Right renal pelvis (tissue), 4 donors: ENCODE results near the gene AGBL4. TPM values are rescaled to one million over a fixed set of nuclear protein-coding genes. Genes with fewer than 3 reads are reported as not detected.

Experiments used
- DNase-seq, 4 donors: peaks; one replicate each; pipeline ENCODE4 v3.0.0-alpha.2; 2013; ENCODE audit warnings: low read depth in 4 of 4, low spot score in 3 of 4, missing footprints in 1 of 4
- polyA plus RNA-seq, 4 donors: library from polyadenylated mRNA; unstranded; fragments of 120-200 nt; gene quantifications; one replicate each; pipeline ENCODE4 v1.2.1, GENCODE V29; 2013; ENCODE audit not compliant: insufficient read length in 4 of 4

AGBL4 gene
- polyA plus RNA-seq, 4 donors: 0.87 to 1.5 (median 1.2) TPM

GRCh38 chr1:48629867-48630266, 1393.9 kb downstream of the AGBL4 start:
- DNase-seq: no peak

- DNase-seq: peak in 1 of 4 donors; percentile 8
Observed at GRCh38 chr1:48627486-48627885, 1396.3 kb downstream of the AGBL4 start.

GRCh38 chr1:48619539-48619938, 1404.2 kb downstream of the AGBL4 start:
- DNase-seq: no peak

GRCh38 chr1:48617252-48617651, 1406.5 kb downstream of the AGBL4 start:
- no peak for DNase-seq

GRCh38 chr1:48616710-48617109, 1407.0 kb downstream of the AGBL4 start:
- DNase-seq: no peak

GRCh38 chr1:48611841-48612240, 1411.9 kb downstream of the AGBL4 start:
- DNase-seq: no peak

- no peak for DNase-seq
Observed at GRCh38 chr1:48610628-48611542, 1412.9 kb downstream of the AGBL4 start.

- no peak for DNase-seq
Observed at GRCh38 chr1:48608882-48609281, 1414.9 kb downstream of the AGBL4 start.

GRCh38 chr1:48603222-48603621, 1420.5 kb downstream of the AGBL4 start:
- DNase-seq: no peak

- DNase-seq: no peak
Observed at GRCh38 chr1:48602349-48602748, 1421.4 kb downstream of the AGBL4 start.

GRCh38 chr1:48600182-48600581, 1423.6 kb downstream of the AGBL4 start:
- DNase-seq: no peak

GRCh38 chr1:48597663-48598062, 1426.1 kb downstream of the AGBL4 start:
- DNase-seq: no peak

- DNase-seq: no peak
Observed at GRCh38 chr1:48596046-48596445, 1427.7 kb downstream of the AGBL4 start.

- no peak for DNase-seq
Observed at GRCh38 chr1:48595613-48596012, 1428.1 kb downstream of the AGBL4 start.

GRCh38 chr1:48592330-48592729, 1431.4 kb downstream of the AGBL4 start:
- no peak for DNase-seq

- DNase-seq: no peak
Observed at GRCh38 chr1:48591181-48591580, 1432.6 kb downstream of the AGBL4 start.

GRCh38 chr1:48588061-48588460, 1435.7 kb downstream of the AGBL4 start:
- DNase-seq: no peak

- no peak for DNase-seq
Observed at GRCh38 chr1:48582408-48582807, 1441.3 kb downstream of the AGBL4 start.

GRCh38 chr1:48581270-48581669, 1442.5 kb downstream of the AGBL4 start:
- peak in 2 of 4 donors; percentile 16 to 49 for DNase-seq

- no peak for DNase-seq
Observed at GRCh38 chr1:48576565-48576964, 1447.2 kb downstream of the AGBL4 start.

GRCh38 chr1:48572646-48573258, 1451.0 kb downstream of the AGBL4 start:
- peak; percentile 36 to 50 (median 44) for DNase-seq

- DNase-seq: no peak
Observed at GRCh38 chr1:48572134-48572533, 1451.6 kb downstream of the AGBL4 start.
